Calu3 (cell line): ENCODE data around the gene AMER3. TPM values are rescaled to one million over a fixed set of nuclear protein-coding genes. Genes with fewer than 3 reads are reported as not detected.

Source experiments
- BruUV-seq: library from RNA; stranded (reverse); fragments of 400-500 nt; replicated peaks from 2 replicates; lab custom pipeline; 2021; lab: Mats Ljungman, UMichigan
- CTCF ChIA-PET: fragments of 300-600 bp; sonication (Branson Sonifier 250); formaldehyde crosslinking; loops from one replicate; lab custom pipeline; 2022; ENCODE audit warnings: antibody characterized with exemption; lab: Charles Lee
- DNase-seq: peaks from one replicate; pipeline ENCODE4 v3.0.0; 2022
- H3K27ac Mint-ChIP-seq: one replicate; pipeline ENCODE4 v1.8.0; 2022; ENCODE audit warnings: mixed read lengths; ENCODE audit not compliant: unreplicated experiment
- H3K27me3 Mint-ChIP-seq: one replicate; pipeline ENCODE4 v1.8.0; 2022; ENCODE audit warnings: mixed read lengths; ENCODE audit not compliant: unreplicated experiment
- H3K36me3 Mint-ChIP-seq: one replicate; pipeline ENCODE4 v1.8.0; 2022; ENCODE audit warnings: mild to moderate bottlenecking, moderate library complexity, mixed read lengths; ENCODE audit not compliant: insufficient read depth, unreplicated experiment
- H3K4me1 Mint-ChIP-seq: one replicate; pipeline ENCODE4 v1.8.0; 2022; ENCODE audit warnings: mild to moderate bottlenecking, low read depth, mixed read lengths; ENCODE audit not compliant: unreplicated experiment
- H3K4me3 Mint-ChIP-seq: one replicate; pipeline ENCODE4 v1.8.0; 2022; ENCODE audit warnings: mild to moderate bottlenecking, low read depth, moderate library complexity, mixed read lengths; ENCODE audit not compliant: unreplicated experiment
- H3K9me3 Mint-ChIP-seq: one replicate; pipeline ENCODE4 v1.8.0; 2022; ENCODE audit warnings: low read depth, mixed read lengths; ENCODE audit not compliant: unreplicated experiment
- intact Hi-C: fragments of 100-400 bp; cut with micrococcal nuclease; formaldehyde crosslinking; loops from one replicate; pipeline ENCODE4 v1.10.0; 2022; ENCODE audit not compliant: unreplicated experiment
- total RNA-seq: library from RNA; stranded (reverse); gene quantifications from 2 replicates; pipeline ENCODE4 v1.2.3, GENCODE V29; 2022
- TF ChIP-seq, protein P1 (sequence below): fragments of 200-600 bp; IDR thresholded peaks from one replicate; pipeline ENCODE4 v1.8.0; 2022; ENCODE audit warnings: antibody characterized with exemption; ENCODE audit not compliant: unreplicated experiment

AMER3 gene
- total RNA-seq, 1 experiment from 2014 or later = not detected

DNA sequence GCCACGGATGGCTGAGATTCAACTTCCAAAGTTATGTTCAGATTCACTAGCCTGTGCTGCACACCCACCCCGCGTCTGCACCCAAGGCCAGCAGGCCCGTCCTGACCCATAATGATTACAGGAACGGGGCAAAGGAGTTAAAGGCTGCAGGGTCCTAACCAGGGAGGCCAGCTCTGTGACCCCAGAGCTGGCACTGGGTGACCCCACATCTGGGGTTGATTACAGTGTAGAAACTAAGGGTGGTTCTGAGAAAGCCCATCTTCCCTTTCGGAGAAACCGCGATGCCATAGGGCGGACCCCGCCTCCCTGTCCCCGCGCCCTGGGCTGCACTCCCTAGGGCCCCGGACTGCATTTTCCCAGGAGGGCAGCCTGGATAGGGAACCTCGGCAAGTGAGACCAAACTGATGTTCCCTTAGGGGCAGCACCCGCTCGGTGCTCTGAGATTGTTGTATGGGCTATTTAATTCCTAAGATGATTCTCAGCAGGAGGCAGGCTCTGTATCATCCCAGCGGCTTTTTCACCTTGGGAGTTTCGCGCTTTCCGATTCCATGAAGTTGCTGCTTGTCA is 28.6 kb upstream of the AMER3 start:
- CTCF ChIA-PET = no interaction called here
- TF ChIP-seq, protein P1, sequence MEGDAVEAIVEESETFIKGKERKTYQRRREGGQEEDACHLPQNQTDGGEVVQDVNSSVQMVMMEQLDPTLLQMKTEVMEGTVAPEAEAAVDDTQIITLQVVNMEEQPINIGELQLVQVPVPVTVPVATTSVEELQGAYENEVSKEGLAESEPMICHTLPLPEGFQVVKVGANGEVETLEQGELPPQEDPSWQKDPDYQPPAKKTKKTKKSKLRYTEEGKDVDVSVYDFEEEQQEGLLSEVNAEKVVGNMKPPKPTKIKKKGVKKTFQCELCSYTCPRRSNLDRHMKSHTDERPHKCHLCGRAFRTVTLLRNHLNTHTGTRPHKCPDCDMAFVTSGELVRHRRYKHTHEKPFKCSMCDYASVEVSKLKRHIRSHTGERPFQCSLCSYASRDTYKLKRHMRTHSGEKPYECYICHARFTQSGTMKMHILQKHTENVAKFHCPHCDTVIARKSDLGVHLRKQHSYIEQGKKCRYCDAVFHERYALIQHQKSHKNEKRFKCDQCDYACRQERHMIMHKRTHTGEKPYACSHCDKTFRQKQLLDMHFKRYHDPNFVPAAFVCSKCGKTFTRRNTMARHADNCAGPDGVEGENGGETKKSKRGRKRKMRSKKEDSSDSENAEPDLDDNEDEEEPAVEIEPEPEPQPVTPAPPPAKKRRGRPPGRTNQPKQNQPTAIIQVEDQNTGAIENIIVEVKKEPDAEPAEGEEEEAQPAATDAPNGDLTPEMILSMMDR = no peak
- no peak overlapping the region for H3K27ac Mint-ChIP-seq

DNA sequence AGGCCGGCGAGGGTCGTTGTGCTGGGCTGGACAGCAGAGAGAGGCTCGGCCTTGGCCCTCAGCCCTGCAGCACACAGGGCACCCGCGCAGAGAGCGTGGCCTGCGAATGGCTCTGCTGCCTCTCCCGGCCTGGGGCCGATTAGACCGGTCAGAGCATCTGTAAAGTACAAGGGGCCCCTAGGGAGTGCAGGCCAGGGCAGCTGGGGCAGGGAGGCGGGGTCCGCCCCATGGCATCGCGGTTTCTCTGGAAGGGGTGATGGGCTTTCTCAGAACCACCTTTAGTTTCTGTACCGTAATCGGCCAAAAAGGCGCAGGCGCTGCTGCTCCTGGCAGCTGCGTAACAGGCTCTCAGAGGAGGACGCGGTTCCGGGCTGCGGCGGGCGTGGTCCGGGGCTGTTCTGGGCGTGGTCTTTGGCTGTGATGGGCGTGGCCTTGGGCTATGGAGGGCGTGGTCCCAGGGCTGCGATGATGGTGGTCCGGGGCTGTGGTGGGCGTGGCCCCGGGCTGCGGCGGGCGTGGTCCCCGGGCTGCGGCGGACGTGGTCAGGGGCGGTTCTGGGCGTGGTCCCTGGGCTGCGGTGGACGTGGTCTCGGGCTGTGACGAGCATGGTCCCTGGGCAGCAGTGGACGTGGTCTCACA is 27.9 kb upstream of the AMER3 start:
- Mint-ChIP-seq H3K4me1 (no peaks in the 10 kb centered on the region), H3K9me3 (no peaks in the 10 kb centered on the region), H3K4me3 (peak overlapping the region; percentile 76), H3K27ac (peak overlapping the region; percentile 11), H3K36me3 (peaks cover 9% of the 10 kb centered on the region), H3K27me3 (peaks cover 37% of the 10 kb centered on the region)
- no TSS peak for BruUV-seq
- intact Hi-C loops = no loop called here
- CTCF ChIA-PET = no interaction called here
- DNase-seq = peak; percentile 92
- TF ChIP-seq, protein P1 = no peak

More for the DNA sequence above, 28.6 kb upstream of the AMER3 start:
- intact Hi-C loops = no loop called here
- H3K4me3 Mint-ChIP-seq = peak overlapping the region; percentile 76
- no peaks in the 10 kb centered on the region for H3K9me3 Mint-ChIP-seq
- BruUV-seq = no TSS peak
- no peak for DNase-seq
- H3K36me3 Mint-ChIP-seq = peaks cover 9% of the 10 kb centered on the region
- no peaks in the 10 kb centered on the region for H3K4me1 Mint-ChIP-seq
- peaks cover 42% of the 10 kb centered on the region for H3K27me3 Mint-ChIP-seq

DNA sequence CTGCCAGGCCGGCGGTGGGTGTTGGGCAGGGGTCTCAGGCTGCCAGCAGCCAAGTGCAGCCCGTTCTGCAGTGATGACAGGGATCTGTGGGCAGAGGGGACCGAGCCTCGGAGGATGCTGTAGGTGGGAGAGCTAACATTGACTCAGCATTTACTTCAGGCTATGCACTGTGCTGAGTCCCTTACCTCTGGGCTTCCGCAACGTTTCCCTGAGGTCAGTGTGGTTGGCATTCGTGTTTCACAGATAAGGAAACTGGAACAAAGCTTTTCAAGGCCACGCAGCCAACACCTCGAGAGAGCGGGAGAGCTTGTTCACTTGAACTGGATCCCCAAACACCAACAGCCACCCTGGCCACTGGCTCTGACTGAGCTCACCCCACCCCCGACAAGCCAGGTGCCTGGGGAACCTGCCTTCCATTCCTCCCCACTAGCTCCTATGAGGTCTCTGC is 27.3 kb upstream of the AMER3 start:
- no peaks in the 10 kb centered on the region for H3K4me1 Mint-ChIP-seq
- no TSS peak for BruUV-seq
- DNase-seq = peak; percentile 18
- intact Hi-C loops = no loop called here
- peaks cover 31% of the 10 kb centered on the region for H3K27me3 Mint-ChIP-seq
- H3K36me3 Mint-ChIP-seq = peaks cover 9% of the 10 kb centered on the region
- TF ChIP-seq, protein P1 = no peak
- H3K4me3 Mint-ChIP-seq = peak overlapping the region; percentile 76
- CTCF ChIA-PET = no interaction called here
- H3K27ac Mint-ChIP-seq = peak overlapping the region; percentile 11
- H3K9me3 Mint-ChIP-seq = no peaks in the 10 kb centered on the region

DNA sequence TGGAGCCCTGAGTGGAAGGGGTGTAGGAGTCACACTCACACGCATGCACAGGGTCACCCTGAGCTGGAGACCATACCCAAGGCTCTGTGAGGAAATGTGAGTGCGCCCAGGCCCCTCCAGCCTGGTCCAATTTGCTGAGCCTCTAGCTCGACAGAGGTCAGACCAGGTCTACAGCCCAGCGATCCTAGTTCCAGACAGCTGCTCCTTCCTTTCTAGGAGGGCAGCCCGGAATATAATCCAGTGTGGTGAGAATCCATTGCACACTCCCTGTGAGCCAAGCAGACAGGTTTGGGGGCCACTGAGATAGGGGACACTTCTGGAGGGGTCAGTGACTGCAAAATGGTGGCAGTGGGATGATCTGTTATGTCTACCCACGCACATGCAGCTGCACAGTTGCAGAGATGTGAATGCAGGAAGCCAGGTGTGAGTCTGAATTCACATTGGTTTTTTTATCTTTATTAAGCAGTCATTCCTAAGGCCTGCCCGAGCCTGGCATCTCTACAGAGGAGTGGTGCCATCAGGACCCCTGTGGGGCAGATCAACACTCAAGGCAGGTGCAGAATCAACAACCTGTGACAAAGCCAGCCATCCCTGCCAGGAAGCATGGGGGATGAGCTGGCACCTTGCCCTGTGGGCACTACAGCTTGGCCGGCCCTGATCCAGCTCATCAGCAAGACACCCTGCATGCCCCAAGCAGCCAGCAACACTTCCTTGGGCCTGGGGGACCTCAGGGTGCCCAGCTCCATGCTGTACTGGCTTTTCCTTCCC is 26.6 kb upstream of the AMER3 start, which contains the start of gene GPR148:
GPR148 (plus strand) TSS at position 522 of the 768 bp plus-strand sequence; CDS start at position 604, 82 bp downstream.
- no TSS peak for BruUV-seq
- DNase-seq = no peak
- Mint-ChIP-seq H3K4me1 (no peaks in the 10 kb centered on the region), H3K36me3 (peaks cover 9% of the 10 kb centered on the region), H3K4me3 (peak within 1 kb of the TSS; percentile 76), H3K27me3 (peaks cover 32% of the 10 kb centered on the region), H3K9me3 (no peaks in the 10 kb centered on the region), H3K27ac (peak within 1 kb of the TSS; percentile 11)
- CTCF ChIA-PET = no interaction called here
- intact Hi-C loops = no loop called here
- TF ChIP-seq, protein P1 = no peak
